RWPE2 (cell line): ENCODE data around the gene SCNM1.

Experiments used
- ATAC-seq: fragments of 200-7000 bp; cut with Tn5 transposase; 3 replicates; pipeline ENCODE4 v1.9.1; 2021; ENCODE audit warnings: low read depth
- DNase-seq: peaks from one replicate; pipeline ENCODE4 v3.0.0-alpha.2; 2020; ENCODE audit warnings: low spot score
- H3K27ac ChIP-seq: fragments of 450-650 bp; 2 replicates; pipeline ENCODE4 v1.5.1; 2017; ENCODE audit warnings: mild to moderate bottlenecking; ENCODE audit not compliant: poor library complexity, severe bottlenecking
- H3K27me3 ChIP-seq: fragments of 250-450 bp; sonication (Bioruptor Pico); 2 replicates; pipeline ENCODE4 v1.5.1; 2021; ENCODE audit warnings: mild to moderate bottlenecking, moderate library complexity; ENCODE audit not compliant: insufficient read depth, poor library complexity, severe bottlenecking
- H3K36me3 ChIP-seq: fragments of 250-450 bp; sonication (Bioruptor Pico); 2 replicates; pipeline ENCODE4 v1.5.1; 2020; ENCODE audit warnings: low read depth, mild to moderate bottlenecking, moderate library complexity
- H3K4me1 ChIP-seq: fragments of 250-450 bp; sonication (Bioruptor Pico); 2 replicates; pipeline ENCODE4 v1.5.1; 2021; ENCODE audit warnings: mild to moderate bottlenecking, moderate library complexity; ENCODE audit not compliant: insufficient read depth, poor library complexity, severe bottlenecking
- H3K4me3 ChIP-seq: fragments of 250-450 bp; sonication (Bioruptor Pico); 2 replicates; pipeline ENCODE4 v1.5.1; 2021; ENCODE audit warnings: mild to moderate bottlenecking, moderate library complexity; ENCODE audit not compliant: severe bottlenecking
- H3K9me3 ChIP-seq: fragments of 250-450 bp; sonication (Bioruptor Pico); 2 replicates; pipeline ENCODE4 v1.5.1; 2021; ENCODE audit warnings: mild to moderate bottlenecking, moderate library complexity; ENCODE audit not compliant: severe bottlenecking
- CTCF ChIP-seq: fragments of 450-650 bp; IDR thresholded peaks from one replicate; pipeline ENCODE4 v1.5.1; 2017; ENCODE audit warnings: mild to moderate bottlenecking, moderate library complexity; ENCODE audit not compliant: poor library complexity, severe bottlenecking

The SCNM1 gene

GRCh38 chr1:151158326-151158725, 7.6 kb upstream of the SCNM1 start:
- TF ChIP-seq CTCF, result no peak
- DNase-seq (no peak), ATAC-seq (no peak)
- Histone ChIP-seq H3K27ac (no peak overlapping the region), H3K9me3 (no peaks in the 10 kb centered on the region), H3K4me1 (no peaks in the 10 kb centered on the region), H3K4me3 (no peak overlapping the region), H3K36me3 (peaks cover 12% of the 10 kb centered on the region; the same call in 1 of the 2 replicates), H3K27me3 (no peaks in the 10 kb centered on the region)

GRCh38 chr1:151158751-151159251, 7.1 kb upstream of the SCNM1 start:
- Histone ChIP-seq H3K4me3 (no peak overlapping the region), H3K27ac (no peak overlapping the region), H3K9me3 (no peaks in the 10 kb centered on the region), H3K4me1 (no peaks in the 10 kb centered on the region), H3K36me3 (peaks cover 12% of the 10 kb centered on the region; the same call in 1 of the 2 replicates), H3K27me3 (no peaks in the 10 kb centered on the region)
- ATAC-seq, result no peak
- no peak for DNase-seq
- TF ChIP-seq CTCF, result no peak

GRCh38 chr1:151159373-151159772, 6.6 kb upstream of the SCNM1 start:
- ATAC-seq (no peak), DNase-seq (no peak)
- Histone ChIP-seq H3K4me3 (no peak overlapping the region), H3K27me3 (no peaks in the 10 kb centered on the region), H3K9me3 (no peaks in the 10 kb centered on the region), H3K27ac (no peak overlapping the region), H3K4me1 (no peaks in the 10 kb centered on the region), H3K36me3 (peaks cover 13% of the 10 kb centered on the region; the same call in 1 of the 2 replicates)
- no peak for TF ChIP-seq CTCF

GRCh38 chr1:151164732-151165280, 1.1 kb upstream of the SCNM1 start:
- ATAC-seq, result peak; percentile 36; the same call in 2 of the 3 replicates
- peak overlapping the region; percentile 53 for H3K27ac ChIP-seq
- TF ChIP-seq CTCF, result no peak

GRCh38 chr1:151165281-151165737, 635 bp upstream of the SCNM1 start:
- H3K27me3 ChIP-seq, result no peaks in the 10 kb centered on the region
- peaks cover 6% of the 10 kb centered on the region for H3K4me1 ChIP-seq
- DNase-seq (no peak), ATAC-seq (no peak; the same call in 1 of the 3 replicates)
- H3K9me3 ChIP-seq, result no peaks in the 10 kb centered on the region
- peak overlapping the region; percentile 53 for H3K27ac ChIP-seq
- peaks cover 24% of the 10 kb centered on the region for H3K36me3 ChIP-seq
- H3K4me3 ChIP-seq, result peak overlapping the region; percentile 61
- no peak for TF ChIP-seq CTCF

More at GRCh38 chr1:151164732-151165280, 1.1 kb upstream of the SCNM1 start:
- peaks cover 6% of the 10 kb centered on the region for H3K4me1 ChIP-seq
- no peaks in the 10 kb centered on the region for H3K27me3 ChIP-seq
- peaks cover 24% of the 10 kb centered on the region for H3K36me3 ChIP-seq
- peak overlapping the region; percentile 61 for H3K4me3 ChIP-seq
- no peak for DNase-seq
- no peaks in the 10 kb centered on the region for H3K9me3 ChIP-seq
